Cardiac muscle cell (in vitro differentiated cells and primary cell): Measurements from ENCODE around the gene SDC4. TPM values are rescaled to one million over a fixed set of nuclear protein-coding genes. Genes with fewer than 3 reads are reported as not detected.

Source experiments
- DNase-seq, 2 donors: peaks; one replicate each; pipeline versions ENCODE4 v3.0.0 to v3.0.0-alpha.2; 2010 to 2017; ENCODE audit warnings: low read depth in 1 of 2, low spot score in 1 of 2
- H3K27ac ChIP-seq: fragments of 200-600 bp; sonication (generic); 2 replicates; pipeline ENCODE4 v1.5.1; 2016
- H3K27me3 ChIP-seq: fragments of 200-600 bp; sonication (generic); 2 replicates; pipeline ENCODE4 v1.6.0; 2016; ENCODE audit warnings: control low read depth
- H3K36me3 ChIP-seq: fragments of 200-600 bp; sonication (generic); 2 replicates; pipeline ENCODE4 v1.5.1; 2016; ENCODE audit warnings: control low read depth
- H3K4me1 ChIP-seq: fragments of 200-600 bp; sonication (generic); 2 replicates; pipeline ENCODE4 v1.8.1; 2017; ENCODE audit warnings: low read depth, mild to moderate bottlenecking, mixed run types
- H3K4me3 ChIP-seq: fragments of 200-600 bp; sonication (generic); 2 replicates; pipeline ENCODE4 v1.5.1; 2016; ENCODE audit warnings: mild to moderate bottlenecking
- H3K9me3 ChIP-seq: fragments of 200-600 bp; sonication (generic); 2 replicates; pipeline ENCODE4 v1.5.1; 2017; ENCODE audit warnings: low read depth, mild to moderate bottlenecking, control low read depth
- polyA plus RNA-seq: library from polyadenylated mRNA; unstranded; fragments of >200 nt; fragmentation: Nextera tagmentation; extraction: Ambion mirVana; gene quantifications from 2 replicates; pipeline ENCODE4 v1.2.1, GENCODE V29; 2016
- total RNA-seq: library from RNA; depleted of rRNA; stranded (reverse); fragments of >200 nt; gene quantifications from 2 replicates; pipeline ENCODE4 v1.2.3, GENCODE V29; 2016
- TF ChIP-seq, protein P1 (sequence below): IDR thresholded peaks from 2 replicates; pipeline ENCODE4 v1.5.1; 2012; ENCODE audit warnings: low read depth, mild to moderate bottlenecking, low read length

The SDC4 gene
- total and polyA plus RNA-seq, 2 experiments from 2014 or later = 35.4 to 55.7 TPM

DNA sequence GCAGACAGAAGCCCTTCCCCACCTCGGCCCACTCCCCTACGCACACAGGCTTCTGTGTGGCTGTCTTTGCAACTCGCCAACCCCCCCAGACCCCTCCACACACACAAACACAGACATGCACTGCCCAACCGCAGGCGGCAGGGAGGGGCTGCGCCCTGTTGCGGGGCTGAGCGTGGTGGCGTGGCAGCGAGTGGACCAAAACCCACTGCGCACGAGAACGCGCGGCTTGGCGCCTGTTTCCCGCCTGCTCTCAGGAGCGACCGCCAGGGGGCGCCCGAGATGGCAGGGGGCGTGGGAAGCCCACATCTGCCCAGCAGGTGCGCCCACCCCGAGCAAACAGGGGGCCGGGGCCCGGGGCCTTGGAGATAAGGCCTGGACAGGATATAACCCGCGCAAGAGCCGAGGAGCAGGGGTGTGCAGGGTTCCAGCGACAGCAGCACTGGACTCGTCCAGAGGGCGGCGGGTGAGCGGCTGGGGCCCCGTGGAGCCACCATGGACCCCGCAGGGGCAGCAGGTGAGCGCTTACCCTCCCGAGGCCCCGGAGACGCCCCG, 41.7 kb downstream of the SDC4 start, which contains the start of gene RBPJL:
Gene RBPJL, plus strand, starts transcription at position 410 of the 552 bp plus-strand sequence. Its CDS starts 83 bp downstream, at position 493.
- TF ChIP-seq, protein P1, sequence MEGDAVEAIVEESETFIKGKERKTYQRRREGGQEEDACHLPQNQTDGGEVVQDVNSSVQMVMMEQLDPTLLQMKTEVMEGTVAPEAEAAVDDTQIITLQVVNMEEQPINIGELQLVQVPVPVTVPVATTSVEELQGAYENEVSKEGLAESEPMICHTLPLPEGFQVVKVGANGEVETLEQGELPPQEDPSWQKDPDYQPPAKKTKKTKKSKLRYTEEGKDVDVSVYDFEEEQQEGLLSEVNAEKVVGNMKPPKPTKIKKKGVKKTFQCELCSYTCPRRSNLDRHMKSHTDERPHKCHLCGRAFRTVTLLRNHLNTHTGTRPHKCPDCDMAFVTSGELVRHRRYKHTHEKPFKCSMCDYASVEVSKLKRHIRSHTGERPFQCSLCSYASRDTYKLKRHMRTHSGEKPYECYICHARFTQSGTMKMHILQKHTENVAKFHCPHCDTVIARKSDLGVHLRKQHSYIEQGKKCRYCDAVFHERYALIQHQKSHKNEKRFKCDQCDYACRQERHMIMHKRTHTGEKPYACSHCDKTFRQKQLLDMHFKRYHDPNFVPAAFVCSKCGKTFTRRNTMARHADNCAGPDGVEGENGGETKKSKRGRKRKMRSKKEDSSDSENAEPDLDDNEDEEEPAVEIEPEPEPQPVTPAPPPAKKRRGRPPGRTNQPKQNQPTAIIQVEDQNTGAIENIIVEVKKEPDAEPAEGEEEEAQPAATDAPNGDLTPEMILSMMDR = peak; percentile 85
- no peaks in the 10 kb centered on the region for H3K9me3 ChIP-seq
- H3K27me3 ChIP-seq = peaks cover 16% of the 10 kb centered on the region
- no peak within 1 kb of the TSS for H3K4me3 ChIP-seq
- no peak within 1 kb of the TSS for H3K27ac ChIP-seq
- no peaks in the 10 kb centered on the region for H3K4me1 ChIP-seq
- peak; percentile 14 to 42 for DNase-seq
- H3K36me3 ChIP-seq = no peaks in the 10 kb centered on the region

DNA sequence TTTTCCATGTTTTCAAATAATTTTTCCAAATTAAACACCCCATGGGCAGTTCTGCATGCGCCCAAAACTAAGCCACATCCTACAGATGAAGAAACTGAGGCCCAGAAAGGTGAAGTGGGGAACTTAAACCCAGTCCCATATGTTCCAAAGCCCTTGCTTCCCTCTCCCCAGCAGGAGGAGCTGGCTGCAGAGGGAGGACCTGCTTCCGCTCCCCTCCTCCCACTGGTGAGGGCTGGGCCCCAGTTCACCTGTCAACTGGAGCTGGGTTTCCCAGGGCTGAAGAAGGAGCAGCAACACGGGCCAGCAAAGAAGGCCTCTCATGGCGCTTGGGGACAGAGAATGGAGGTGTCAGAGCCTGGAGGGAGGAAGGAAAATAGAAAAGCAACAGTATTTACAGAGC, 43.0 kb downstream of the SDC4 start:
- H3K9me3 ChIP-seq = no peaks in the 10 kb centered on the region
- no peaks in the 10 kb centered on the region for H3K4me1 ChIP-seq
- TF ChIP-seq, protein P1 = no peak
- peaks cover 16% of the 10 kb centered on the region for H3K27me3 ChIP-seq
- no peaks in the 10 kb centered on the region for H3K36me3 ChIP-seq
- no peak for DNase-seq
- no peak overlapping the region for H3K27ac ChIP-seq
- H3K4me3 ChIP-seq = no peak overlapping the region

DNA sequence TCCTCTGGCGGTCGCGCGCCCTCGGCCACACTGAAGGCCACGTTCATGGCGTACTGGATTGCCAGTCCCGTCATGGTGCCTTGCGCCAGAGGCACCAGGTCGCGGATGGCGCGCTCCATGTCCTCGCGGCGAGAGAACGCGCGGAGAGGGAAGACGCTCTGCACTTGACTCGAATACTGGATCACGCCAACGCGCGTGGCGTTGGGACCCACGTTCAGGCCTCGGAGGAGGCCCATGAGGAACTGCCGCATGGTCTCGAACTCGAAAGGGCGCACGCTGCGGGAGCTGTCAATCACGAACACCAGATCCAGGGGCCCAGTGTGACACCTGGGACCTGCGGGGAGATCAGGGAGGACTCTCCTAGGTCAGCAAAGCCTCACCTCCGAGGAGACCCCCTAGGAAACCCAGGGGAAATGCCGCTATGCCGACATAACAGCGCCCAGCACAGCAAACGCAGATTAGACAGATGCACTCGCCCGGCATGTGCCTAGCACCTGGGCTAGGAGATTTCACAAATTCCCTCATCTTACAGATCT, 43.7 kb downstream of the SDC4 start:
- Histone ChIP-seq H3K4me1 (no peaks in the 10 kb centered on the region), H3K4me3 (no peak overlapping the region), H3K27ac (no peak overlapping the region), H3K36me3 (no peaks in the 10 kb centered on the region), H3K27me3 (peaks cover 16% of the 10 kb centered on the region), H3K9me3 (no peaks in the 10 kb centered on the region)
- DNase-seq = no peak
- TF ChIP-seq, protein P1 = no peak

DNA sequence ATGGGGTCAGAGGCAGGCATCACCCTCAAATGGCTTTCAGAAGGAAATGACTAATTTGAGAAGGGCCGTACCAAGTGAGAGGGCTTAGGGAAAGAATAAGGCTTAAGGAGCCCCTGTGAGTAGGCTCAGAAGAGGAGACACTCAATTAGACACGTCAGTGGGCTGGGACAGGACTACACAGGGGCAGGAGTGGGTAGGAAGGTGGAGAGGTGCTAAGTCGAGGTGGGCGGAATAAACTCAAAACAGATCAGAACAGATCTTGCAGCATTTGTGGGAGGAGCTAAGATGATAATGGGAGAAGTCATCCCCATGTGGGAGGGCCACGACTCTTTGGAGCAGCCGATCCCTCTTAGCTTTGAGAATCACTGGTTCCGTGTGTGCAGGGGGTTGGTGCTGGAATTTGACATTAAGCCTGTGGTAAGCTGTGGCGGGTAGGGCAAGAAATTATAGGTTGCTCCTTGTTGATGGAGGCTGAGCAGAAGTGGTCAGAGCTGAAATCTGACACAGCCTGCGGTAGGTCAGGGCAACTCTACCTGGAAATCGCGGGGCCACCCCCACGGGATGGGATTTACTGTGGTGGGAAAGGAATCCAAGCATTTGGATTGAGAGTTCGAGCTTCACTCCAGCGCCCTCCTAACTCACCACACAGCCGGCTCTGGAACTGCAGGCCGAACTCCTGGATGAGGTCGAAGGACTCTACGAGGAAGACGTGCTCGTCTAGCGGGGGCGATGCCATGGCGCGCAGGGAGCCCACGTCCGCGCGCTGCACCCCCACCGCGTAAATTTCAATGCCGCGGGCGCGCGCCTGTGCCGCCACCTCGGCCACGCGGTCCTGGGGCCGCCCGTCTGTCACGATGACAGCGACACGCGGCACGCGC, 44.4 kb downstream of the SDC4 start:
- TF ChIP-seq, protein P1 = no peak
- Histone ChIP-seq H3K9me3 (no peaks in the 10 kb centered on the region), H3K4me1 (no peaks in the 10 kb centered on the region), H3K27ac (no peak overlapping the region), H3K27me3 (peaks cover 16% of the 10 kb centered on the region), H3K4me3 (no peak overlapping the region), H3K36me3 (no peaks in the 10 kb centered on the region)
- DNase-seq = no peak

GRCh38 chr20:45301824-45302271, 46.4 kb downstream of the SDC4 start:
- no peak overlapping the region for H3K4me3 ChIP-seq
- no peaks in the 10 kb centered on the region for H3K4me1 ChIP-seq
- H3K27me3 ChIP-seq = peaks cover 8% of the 10 kb centered on the region
- TF ChIP-seq, protein P1 = no peak
- H3K36me3 ChIP-seq = no peaks in the 10 kb centered on the region
- no peaks in the 10 kb centered on the region for H3K9me3 ChIP-seq
- no peak for DNase-seq
- no peak overlapping the region for H3K27ac ChIP-seq
